Amniotic stem cell (primary cell): Measurements from ENCODE around the gene HRAS.
"Not testable (repeated sequence)": the region's sequence is repeated elsewhere in the genome, so short reads cannot be mapped to it uniquely, and the experiment has no call there.

Experiments
- DNase-seq: peaks from one replicate; lab custom pipeline; 2025; lab: John Stamatoyannopoulos, UW

Gene HRAS

GRCh38 chr11:532986-533585 is 2.3 kb downstream of the HRAS start:
- DNase-seq: no peak

- no peak for DNase-seq
Observed at GRCh38 chr11:532527-532985, 2.8 kb downstream of the HRAS start.

- no peak for DNase-seq
Observed at GRCh38 chr11:531919-532526, 3.4 kb downstream of the HRAS start.

GRCh38 chr11:530960-531831 is 4.2 kb downstream of the HRAS start:
- DNase-seq: no peak

GRCh38 chr11:529728-530411 is 5.5 kb downstream of the HRAS start:
- DNase-seq: no peak

GRCh38 chr11:528815-529727 is 6.3 kb downstream of the HRAS start:
- DNase-seq: no peak

GRCh38 chr11:528166-528814 is 7.1 kb downstream of the HRAS start:
- no peak for DNase-seq

- no peak for DNase-seq
Observed at GRCh38 chr11:526192-526591, 9.2 kb downstream of the HRAS start.

GRCh38 chr11:521177-521688 is 14.1 kb downstream of the HRAS start:
- DNase-seq: no peak

GRCh38 chr11:520428-521176 is 14.8 kb downstream of the HRAS start:
- DNase-seq: no peak

- peak; percentile 87 for DNase-seq
Observed at GRCh38 chr11:518463-519202, 16.7 kb downstream of the HRAS start.

- DNase-seq: not testable (repeated sequence)
Observed at GRCh38 chr11:516918-517685, 18.3 kb downstream of the HRAS start.

GRCh38 chr11:516400-516799 is 19.0 kb downstream of the HRAS start:
- DNase-seq: no peak

GRCh38 chr11:515131-515530 is 20.2 kb downstream of the HRAS start:
- no peak for DNase-seq

GRCh38 chr11:514606-515005 is 20.8 kb downstream of the HRAS start:
- no peak for DNase-seq

GRCh38 chr11:512761-513595 is 22.4 kb downstream of the HRAS start:
- no peak for DNase-seq

GRCh38 chr11:508956-509355 is 26.4 kb downstream of the HRAS start:
- no peak for DNase-seq
